Brain microvascular endothelial cell (primary cell): ENCODE results near the gene PTPN7.
"Not testable (repeated sequence)": the region's sequence is repeated elsewhere in the genome, so short reads cannot be mapped to it uniquely, and the experiment has no call there.

Source experiments
- DNase-seq: peaks from one replicate; pipeline ENCODE4 v3.0.0-alpha.2; 2020
- H3K27ac ChIP-seq: fragments of 250-450 bp; sonication (Bioruptor Pico); 2 replicates; pipeline ENCODE4 v1.5.1; 2020; ENCODE audit warnings: mild to moderate bottlenecking, moderate library complexity
- H3K27me3 ChIP-seq: fragments of 250-450 bp; sonication (Bioruptor Pico); replicated peaks from 2 replicates; pipeline ENCODE4 v1.5.1; 2020; ENCODE audit warnings: mild to moderate bottlenecking
- H3K36me3 ChIP-seq: fragments of 250-450 bp; sonication (Bioruptor Pico); replicated peaks from 2 replicates; pipeline ENCODE4 v1.5.1; 2020; ENCODE audit warnings: mild to moderate bottlenecking
- H3K4me3 ChIP-seq: 2 replicates; pipeline ENCODE4 v1.5.1; 2011; ENCODE audit warnings: low read depth, mild to moderate bottlenecking, control low read depth, low read length, moderate library complexity
- CTCF ChIP-seq: IDR thresholded peaks from 2 replicates; pipeline ENCODE4 v1.5.1; 2011; ENCODE audit warnings: low read depth, mild to moderate bottlenecking, moderate library complexity, low read length, control low read depth, inconsistent platforms; ENCODE audit errors: missing control alignments
- in situ Hi-C: cut with HindIII; loops from 2 replicates; pipeline ENCODE4 v1.10.0; 2017; ENCODE audit warnings: low sequenced_read_pairs, low pct_ligation_motif_present

The PTPN7 gene

GRCh38 chr1:202116287-202116686 lies 44.1 kb downstream of the PTPN7 start:
- no peaks in the 10 kb centered on the region for H3K27me3 ChIP-seq
- in situ Hi-C loops = no loop called here

GRCh38 chr1:202113690-202114300 lies 46.6 kb downstream of the PTPN7 start:
- no peaks in the 10 kb centered on the region for H3K27me3 ChIP-seq
- in situ Hi-C loops = no loop called here
- DNase-seq = no peak
- no peak for TF ChIP-seq CTCF
- no peak overlapping the region for H3K4me3 ChIP-seq
- no peak overlapping the region for H3K27ac ChIP-seq
- no peaks in the 10 kb centered on the region for H3K36me3 ChIP-seq

More at GRCh38 chr1:202116287-202116686, 44.1 kb downstream of the PTPN7 start:
- Histone ChIP-seq H3K27ac (no peak overlapping the region), H3K36me3 (no peaks in the 10 kb centered on the region), H3K4me3 (no peak overlapping the region)
- DNase-seq = no peak
- TF ChIP-seq CTCF = no peak

- no peak for DNase-seq
- in situ Hi-C loops = no loop called here
- H3K27me3 ChIP-seq = no peaks in the 10 kb centered on the region
- no peak overlapping the region for H3K27ac ChIP-seq
- no peak overlapping the region for H3K4me3 ChIP-seq
- TF ChIP-seq CTCF = no peak
- H3K36me3 ChIP-seq = no peaks in the 10 kb centered on the region
Measured at GRCh38 chr1:202112859-202113689, 47.3 kb downstream of the PTPN7 start.

GRCh38 chr1:202111589-202111988 lies 48.8 kb downstream of the PTPN7 start:
- H3K4me3 ChIP-seq, H3K36me3 ChIP-seq, H3K27ac ChIP-seq, H3K27me3 ChIP-seq, in situ Hi-C loops, DNase-seq: not testable (repeated sequence)

- Histone ChIP-seq H3K4me3 (no peak overlapping the region), H3K27me3 (no peaks in the 10 kb centered on the region), H3K36me3 (no peaks in the 10 kb centered on the region), H3K27ac (no peak overlapping the region)
- no peak for TF ChIP-seq CTCF
- no peak for DNase-seq
- in situ Hi-C loops = no loop called here
Measured at GRCh38 chr1:202110977-202111376, 49.4 kb downstream of the PTPN7 start.

GRCh38 chr1:202107801-202108731 lies 52.3 kb downstream of the PTPN7 start:
- DNase-seq = no peak
- TF ChIP-seq CTCF = no peak

More at GRCh38 chr1:202107801-202108731, 52.3 kb downstream of the PTPN7 start:
- no peaks in the 10 kb centered on the region for H3K27me3 ChIP-seq
- no peak overlapping the region for H3K27ac ChIP-seq
- in situ Hi-C loops = no loop called here
- H3K36me3 ChIP-seq = no peaks in the 10 kb centered on the region
- H3K4me3 ChIP-seq = no peak overlapping the region
